Measurements from ENCODE around the gene TEX44.
"Not testable (repeated sequence)": the region's sequence is repeated elsewhere in the genome, so short reads cannot be mapped to it uniquely, and the experiment has no call there.

GRCh38 chr2:231578655-231579054, 14.0 kb upstream of the TEX44 start:
- not testable (repeated sequence) for TF ChIP-seq BHLHE40 (IDR thresholded peaks at IDR 0.05; ENCODE audit: borderline replicate concordance); ELF4 (IDR thresholded peaks at IDR 0.05); PKNOX1 (IDR thresholded peaks at IDR 0.05)
